GM18909 (cell line): ENCODE results near the gene TNS3.
A peak's percentile ranks its signal among the peaks of the same experiment; 100 is the strongest.

Source experiments
- ATAC-seq: cut with Tn5 transposase; IDR thresholded peaks from one replicate; pipeline ENCODE4 v1.9.1; 2021; ENCODE audit warnings: mild to moderate bottlenecking; ENCODE audit not compliant: unreplicated experiment, poor library complexity

TNS3 gene

DNA sequence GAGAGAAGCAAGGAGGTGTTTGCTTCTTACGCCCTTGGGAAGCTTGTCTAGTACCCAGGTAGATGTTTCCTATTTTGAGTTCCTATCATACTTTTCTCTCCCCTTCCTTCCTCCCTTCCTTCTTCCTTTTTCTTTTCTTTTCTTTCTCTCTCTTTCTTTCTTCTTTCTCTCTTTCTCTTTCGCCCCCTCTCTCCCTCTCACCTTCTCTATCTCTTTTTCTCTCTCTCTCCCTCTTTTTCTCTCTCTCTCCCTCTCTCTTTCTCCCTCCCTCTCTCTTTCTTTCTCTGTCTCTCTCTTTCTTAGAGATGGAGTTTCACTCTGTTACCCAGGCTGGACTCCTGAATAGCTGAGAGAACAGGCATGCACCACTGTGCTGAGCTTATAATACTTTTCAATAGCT lies 322.2 kb downstream of the TNS3 start:
- ATAC-seq: no peak

DNA sequence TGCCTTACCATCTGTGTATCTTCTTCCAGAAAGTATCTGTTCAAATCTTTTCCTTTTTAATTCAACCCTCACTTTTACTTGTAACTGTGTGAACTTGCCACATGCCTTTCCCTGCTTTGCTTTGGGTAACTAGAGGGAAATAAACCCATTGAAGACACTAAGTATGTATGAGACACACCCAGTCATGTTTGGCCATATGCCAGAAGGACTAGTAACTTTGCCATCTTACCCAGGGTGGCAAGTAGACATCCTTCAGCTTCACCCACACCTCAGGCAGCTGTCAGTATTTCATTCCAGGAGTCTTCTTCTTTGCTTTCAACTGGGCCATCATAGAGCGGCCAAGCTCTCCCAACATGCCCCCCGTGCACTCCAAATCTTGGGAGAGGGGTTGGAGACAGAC lies 323.1 kb downstream of the TNS3 start:
- no peak for ATAC-seq

DNA sequence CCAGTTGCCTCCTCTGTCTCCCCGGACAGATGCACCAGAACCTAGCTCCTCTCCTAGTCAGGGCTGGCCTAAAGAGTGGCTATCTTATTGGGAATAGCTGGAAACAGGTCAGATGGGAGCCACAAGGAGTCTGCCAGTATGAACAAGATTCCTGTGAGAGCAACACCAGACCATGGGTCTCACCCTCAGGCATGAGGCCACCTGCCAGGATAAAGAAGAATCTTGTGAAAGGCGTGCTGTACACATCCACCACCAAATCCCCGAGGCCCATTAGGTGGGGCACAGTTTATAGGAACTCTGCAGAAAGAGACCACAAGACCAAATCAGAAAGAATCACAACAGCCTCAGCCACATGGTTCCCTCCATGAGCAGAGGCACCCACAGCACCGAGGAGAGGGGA lies 325.9 kb downstream of the TNS3 start:
- no peak for ATAC-seq

DNA sequence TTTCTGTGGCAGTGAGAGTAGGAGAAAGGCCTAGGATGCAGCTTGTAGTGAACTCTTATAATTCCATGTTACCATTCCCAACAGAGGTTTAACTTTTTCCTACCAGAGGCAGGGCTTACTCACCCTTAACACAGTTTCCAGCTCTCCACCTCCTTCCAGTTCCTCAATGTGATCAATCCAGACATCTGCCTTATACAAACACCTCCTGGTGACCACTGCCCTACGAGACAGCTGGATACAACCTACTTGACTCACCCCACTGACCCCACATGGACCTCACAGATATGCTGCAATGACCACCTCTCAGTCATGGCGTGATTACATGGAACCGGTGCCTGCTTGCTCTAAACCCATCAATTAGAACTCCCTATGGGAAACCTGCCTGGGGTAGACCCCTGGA lies 326.5 kb downstream of the TNS3 start:
- no peak for ATAC-seq

DNA sequence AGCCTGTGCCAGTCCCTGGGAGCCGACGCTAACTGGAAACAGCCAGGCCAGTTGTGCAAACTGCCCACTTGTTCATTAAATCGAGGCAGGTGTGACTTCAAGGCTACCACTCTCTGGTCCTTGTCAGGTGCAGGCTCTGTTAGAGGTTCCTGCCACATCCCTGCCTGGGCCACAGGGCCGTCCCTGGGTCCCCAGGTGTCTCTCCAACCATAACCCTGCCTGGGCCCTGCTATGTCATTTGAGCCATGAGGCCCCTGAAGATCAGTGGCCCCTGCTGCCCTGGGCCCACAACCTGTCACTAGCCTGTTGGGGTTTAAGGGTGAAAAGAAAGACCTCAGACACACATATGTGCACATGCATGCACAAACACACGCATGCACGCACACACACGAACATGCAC lies 326.9 kb downstream of the TNS3 start:
- no peak for ATAC-seq

DNA sequence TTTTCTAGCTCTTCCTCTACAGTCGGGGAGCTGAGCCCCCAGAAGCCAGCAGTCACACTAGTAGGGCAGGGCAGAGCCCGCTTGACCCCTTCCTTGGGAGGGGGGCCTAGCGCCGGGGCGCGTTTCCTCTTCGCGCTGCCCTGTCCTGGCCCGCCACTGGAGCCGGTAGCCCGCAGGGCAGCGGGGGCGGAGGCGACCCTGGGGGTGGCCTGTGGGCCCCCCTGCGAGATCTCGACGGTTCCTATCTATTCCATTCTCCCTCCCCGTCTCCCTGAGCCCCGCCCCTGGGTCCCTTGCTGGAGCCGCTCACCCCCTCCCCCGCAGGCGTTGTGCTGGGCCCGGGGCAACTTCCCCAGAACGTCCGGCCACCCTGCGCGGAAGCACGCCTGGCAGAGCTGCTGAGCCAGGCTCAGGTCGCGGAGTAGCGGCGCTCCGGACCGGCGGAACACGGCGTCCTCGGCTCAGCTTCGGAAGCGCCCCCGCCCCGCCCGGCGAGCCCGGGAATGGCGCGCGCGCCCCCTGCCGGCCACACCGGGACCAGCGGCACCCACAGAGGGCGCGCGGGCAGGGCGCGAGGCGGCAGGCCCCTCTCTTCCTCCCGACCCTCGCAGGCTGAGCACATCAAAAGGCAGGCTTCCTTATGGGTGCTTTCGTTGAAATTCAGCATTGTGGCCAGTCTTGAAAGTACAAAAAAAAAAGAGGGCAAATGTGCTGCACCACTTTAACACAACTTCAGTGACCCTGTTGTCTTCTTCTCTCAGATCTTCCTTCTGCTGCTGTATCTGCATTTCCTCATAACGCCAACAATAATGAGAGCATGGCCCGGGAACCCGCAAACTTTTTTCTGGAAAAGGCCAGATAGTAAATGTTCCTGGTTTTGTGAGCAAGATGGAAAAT lies 327.6 kb downstream of the TNS3 start:
- peak; percentile 82 for ATAC-seq

DNA sequence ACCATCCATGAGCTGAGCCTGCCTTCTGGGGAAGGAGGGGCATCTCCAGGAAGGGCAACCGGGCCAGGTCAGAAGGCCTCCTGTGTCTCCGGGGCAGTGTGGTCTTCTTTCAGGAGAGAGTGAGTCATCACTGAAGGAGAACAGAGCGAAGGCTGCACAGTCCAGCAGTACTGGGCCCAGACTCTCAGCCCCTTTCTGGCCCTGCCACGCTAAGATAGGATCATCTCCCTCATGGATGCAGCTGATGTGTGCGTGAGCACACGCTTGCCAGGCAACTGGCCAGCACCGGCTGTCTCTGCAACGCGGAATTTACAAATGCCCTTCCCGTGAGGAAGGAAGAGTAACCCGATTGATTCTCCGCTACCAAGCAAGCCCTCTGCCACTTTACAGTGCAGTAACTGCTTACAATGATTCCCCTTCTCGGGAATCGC lies 328.2 kb downstream of the TNS3 start:
- ATAC-seq: peak; percentile 48

DNA sequence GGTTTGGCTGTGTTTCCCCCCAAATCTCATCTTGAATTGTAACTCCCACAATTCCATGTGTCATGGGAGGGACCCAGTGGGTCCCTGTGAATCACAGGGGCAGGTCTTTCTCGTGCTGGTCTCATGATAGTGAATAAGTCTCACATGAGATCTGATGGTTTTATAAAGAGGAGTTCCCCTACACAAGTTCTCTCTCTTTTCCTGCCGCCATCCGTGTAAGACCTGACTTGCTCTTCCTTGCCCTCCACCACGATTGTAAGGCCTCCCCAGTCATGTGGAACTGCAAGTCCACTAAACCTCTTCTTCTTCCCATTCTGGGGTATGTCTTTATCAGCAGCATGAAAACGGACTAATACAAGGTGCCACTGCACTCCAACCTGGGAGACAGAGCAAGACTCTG lies 329.2 kb downstream of the TNS3 start:
- no peak for ATAC-seq

DNA sequence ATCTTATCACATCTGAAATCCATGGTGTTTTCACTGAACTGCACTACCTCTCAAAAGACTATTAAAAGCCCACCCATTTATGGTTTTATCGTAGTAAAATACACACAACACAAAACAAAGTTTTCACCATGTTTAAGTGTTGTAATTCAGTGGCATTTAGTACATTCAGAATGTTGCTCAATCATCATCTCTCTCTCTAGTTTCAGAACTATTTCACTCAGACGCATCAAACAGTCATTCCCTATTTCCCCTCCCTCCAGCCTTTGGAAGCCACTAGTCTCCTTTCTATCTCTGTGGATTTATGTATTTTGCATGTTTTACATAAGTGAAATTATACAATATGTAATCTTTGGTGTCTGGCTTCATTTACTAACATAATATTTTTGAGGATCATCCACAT lies 332.6 kb downstream of the TNS3 start:
- no peak for ATAC-seq

DNA sequence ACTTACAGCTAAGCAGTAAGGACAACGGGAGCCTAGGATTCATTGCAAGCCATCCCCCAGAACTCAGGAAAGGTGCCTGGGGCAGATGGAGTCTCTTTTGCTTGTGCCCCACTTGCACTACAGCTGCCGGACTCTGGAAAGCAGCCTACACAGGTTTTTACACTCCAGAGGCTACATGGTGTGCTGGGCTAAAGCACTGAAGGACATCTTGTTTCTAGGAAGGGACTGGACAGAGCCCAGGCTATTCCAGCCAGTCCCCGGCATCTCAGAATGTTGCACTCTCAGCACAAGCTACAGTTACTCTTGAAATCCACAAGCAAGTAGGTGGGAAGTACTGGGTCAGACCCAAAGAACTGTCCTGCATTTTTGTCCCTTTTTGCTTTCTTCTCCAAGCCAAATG lies 333.1 kb downstream of the TNS3 start:
- ATAC-seq: no peak

DNA sequence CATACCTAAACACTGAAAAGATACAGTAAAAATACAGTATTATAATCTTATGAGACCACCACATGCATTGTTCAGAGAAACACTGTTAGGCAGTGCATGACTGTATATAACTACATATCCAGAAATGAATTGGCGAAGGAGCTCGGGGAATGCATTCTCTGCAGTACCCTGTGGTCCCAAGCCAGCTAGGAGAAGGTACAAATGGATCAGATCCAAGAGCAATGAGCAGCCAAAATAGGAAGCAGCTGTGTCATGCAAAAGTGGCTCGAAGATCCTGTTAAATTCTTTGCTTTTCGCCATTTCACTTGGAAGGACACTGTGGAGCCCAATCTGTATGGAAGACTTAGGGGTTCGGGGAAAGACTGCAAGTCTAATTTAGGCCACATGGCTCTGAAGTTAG lies 334.8 kb downstream of the TNS3 start:
- ATAC-seq: no peak

DNA sequence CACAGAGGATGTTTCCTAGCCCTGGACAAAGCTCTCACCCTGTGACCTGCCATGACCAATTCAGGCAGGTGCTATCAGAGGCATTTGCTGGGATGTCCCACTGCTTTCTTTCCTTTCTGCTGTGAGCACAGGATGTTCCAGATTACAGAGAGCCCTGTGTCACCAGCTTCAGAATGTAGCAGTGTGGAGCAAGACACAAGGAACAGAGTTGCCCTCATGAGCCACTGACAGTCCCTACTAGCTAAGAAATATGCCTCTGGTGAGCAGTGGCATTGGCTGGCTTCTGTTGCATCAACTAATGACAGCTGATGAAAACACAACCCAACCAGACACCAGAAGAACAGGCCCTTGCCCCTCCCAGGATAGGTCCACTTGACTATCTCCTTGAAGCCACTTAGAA lies 337.2 kb downstream of the TNS3 start:
- no peak for ATAC-seq

DNA sequence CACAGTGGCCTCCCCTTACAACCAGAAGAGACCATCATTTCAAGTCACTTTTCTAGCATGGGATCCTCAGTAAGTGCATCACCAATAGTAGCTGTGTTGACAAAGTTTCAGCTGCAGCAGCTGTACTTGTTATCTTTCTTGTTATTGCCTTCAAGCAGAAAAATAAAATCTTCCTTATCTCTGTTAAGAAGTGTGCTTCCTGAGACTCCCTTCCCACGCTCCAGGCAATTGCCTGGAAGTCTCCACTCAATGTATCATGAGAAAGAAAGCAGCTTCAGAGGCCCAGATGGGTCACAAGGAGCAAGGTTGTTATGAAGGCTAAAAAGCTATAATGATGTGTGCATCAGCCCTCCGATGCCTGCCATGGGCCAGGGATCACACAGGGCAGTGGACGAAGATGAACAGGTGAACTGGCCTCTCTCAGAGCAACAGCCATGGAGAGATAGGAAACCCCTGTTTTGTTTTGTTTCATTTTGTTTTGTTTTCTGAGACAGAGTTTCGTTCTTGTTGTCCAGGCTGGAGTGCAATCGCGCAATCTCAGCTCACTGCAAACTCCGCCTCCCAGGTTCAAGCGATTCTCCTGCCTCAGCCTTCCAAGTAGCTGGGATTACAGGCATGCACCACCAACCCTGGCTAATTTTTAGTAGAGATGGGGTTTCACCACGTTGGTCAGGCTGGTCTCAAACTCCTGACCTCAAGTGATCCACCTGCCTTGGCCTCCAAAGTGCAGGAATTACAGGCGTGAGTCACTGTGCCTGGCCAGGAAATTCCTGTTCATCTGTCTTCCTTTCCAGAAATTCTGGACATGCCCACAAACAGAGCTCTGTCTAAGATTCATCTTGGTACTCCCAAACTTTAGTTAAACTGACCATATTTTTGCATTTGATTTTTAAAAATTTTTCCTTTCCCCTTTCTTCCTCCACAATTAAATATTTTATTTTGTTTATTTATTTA lies 340.5 kb downstream of the TNS3 start:
- ATAC-seq: no peak

DNA sequence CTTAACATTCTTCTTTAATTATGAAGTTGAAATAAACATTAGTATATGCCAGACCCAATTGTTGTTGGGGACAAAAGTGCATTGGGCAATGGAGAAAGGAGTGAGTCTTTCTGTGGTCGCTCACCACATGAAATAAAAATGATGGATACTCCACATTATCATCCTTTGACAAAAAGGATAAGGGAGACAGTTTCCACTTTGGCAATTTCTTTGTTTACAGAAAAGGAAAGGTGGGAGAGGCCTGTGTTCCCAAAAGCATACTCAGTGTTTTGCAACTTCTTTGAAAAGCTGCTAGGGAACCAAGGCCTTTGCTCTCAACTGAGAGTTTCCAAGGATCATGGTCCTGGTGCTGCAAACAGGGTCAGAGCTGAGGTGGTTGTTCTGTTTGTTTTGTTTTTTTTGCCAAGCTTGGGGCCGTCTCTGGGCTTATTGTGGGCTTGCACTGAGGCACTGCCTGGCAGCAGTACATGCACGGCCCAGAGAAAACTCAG lies 341.9 kb downstream of the TNS3 start:
- no peak for ATAC-seq

DNA sequence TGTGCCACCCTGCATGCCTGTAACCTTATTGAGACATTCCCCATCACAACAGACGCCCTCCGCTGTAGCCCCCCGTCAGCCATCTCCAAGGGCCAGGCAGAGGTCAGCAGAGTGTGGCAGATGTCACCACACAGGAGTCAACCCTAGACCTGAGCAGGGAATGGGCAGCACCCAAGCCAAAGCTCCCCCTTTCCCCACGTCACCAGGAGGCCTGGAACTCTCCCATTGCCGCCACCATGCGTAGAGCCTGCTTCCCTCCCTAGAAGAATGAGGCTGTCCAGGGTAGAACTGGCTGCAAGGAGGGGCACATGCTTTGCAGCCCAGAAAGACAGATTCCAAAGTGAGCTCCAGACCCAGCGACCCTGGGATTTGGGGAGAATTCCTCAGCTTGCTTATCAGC lies 342.9 kb downstream of the TNS3 start:
- no peak for ATAC-seq

DNA sequence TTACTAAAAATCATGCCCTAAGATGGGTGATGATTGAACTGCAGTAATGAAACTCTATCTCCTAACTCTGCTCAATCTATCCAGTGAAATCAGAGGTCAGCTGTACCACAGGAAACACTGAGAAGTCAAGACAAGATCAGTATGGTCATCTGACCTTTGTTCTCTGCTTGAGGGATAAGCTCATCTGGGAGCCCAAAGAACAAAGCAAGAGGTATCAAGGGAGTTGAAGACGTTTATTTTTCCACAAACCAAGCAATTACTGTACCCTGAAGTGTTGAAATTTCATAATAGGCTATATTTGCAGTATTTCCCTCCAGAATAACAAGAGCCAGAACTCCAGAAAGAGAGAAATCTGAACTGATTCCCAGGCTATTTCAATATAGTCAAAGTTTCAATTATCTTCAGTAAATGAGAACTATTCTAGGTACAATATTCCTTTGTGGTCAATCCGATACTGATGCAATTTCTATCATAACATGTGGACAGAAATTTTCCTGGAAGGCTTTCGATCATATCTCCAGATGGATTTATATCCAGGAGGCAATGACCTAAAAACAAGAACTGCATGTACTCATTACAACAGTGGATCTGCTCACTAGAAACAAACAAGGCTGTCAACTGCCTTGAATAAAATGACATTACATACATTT lies 345.3 kb downstream of the TNS3 start:
- ATAC-seq: no peak

DNA sequence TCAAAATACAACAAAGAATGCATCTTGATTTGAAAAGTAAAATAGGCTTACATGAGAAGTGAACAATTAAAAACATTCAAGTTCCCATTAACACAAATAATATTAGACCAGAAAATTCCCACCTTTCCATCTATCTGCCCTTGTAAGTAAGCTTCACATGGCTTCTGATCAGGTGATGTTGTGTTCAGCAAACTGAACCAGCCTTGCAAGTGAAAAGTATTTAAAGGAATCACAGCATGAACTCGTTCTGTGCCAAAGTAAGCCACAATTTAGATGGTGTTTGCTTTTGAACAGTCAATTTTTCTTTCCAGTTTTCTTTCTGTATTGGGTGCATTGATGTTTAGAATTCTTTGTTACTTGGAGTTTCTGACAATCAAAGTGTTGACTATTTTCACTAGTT lies 347.9 kb downstream of the TNS3 start:
- ATAC-seq: no peak

DNA sequence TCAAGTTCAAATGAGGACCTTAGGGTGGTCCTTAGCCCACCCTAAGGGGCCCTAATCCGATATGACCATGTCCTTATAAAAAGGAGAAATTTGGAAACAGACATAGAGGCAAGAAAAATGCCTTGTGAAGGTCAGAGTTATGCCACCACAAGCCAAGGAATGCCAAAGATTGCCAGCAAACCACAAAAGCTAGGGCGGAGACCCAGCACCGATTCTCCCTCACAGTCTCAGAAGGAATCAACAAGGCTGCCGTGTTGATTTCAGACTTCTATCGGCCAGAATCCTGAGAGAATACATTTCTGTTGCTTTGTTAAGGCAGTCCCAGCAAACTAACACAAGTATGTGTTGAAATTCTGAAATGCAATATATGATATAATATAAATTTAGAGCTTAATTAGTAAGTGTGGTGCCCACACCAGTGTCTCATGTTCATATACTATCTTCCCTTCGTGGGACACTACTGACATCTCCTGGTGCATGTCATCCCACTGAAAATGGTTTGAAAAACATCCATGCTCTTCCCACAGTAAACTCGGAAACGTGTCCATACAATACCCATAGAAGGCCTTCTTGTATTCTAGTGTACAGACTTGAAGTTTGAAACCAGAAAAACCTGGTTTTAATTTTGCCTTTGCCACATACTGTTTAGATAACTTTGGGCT lies 349.0 kb downstream of the TNS3 start:
- no peak for ATAC-seq

DNA sequence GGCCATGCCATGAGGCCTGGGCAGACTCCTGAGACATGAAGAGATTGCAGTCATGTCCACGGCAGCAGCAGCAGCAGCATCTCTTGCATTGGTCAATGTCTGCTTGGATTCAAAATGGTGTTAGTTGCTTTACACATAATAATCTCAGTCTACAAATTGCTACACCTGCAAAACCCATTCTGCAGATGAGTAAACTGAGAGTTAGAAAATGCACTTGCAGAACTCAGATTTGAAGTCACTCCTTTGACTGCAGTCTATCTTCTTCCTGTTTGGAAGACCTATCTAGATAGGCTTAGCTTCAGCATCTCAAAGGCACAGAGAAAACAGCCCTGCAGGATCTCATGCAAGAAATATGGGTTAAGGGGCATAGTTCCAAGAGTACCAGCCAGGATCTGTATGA lies 350.3 kb downstream of the TNS3 start:
- ATAC-seq: no peak

DNA sequence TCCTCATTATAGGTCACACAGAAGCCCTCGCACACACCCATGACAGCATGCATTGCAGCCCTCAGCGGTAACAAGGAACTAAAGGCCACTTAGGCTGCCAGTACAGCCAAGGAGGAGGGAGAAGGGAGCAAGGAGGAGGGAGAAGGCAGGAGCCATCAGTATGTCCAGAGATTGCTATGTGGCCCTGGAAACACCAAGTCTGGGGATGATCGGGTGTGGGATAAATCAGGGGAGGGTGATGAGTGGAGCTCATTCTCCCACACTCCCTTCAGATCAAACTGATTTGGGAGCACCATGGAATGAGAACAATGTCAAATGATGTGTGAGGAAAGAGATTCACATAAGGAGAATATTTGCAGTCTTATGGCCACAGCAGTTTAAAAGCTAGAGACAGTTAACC lies 350.9 kb downstream of the TNS3 start:
- no peak for ATAC-seq
